GM18861 (cell line): ENCODE data around the gene CCNB1IP1.
A peak's percentile ranks its signal among the peaks of the same experiment; 100 is the strongest.
"Not testable (repeated sequence)": the region's sequence is repeated elsewhere in the genome, so short reads cannot be mapped to it uniquely, and the experiment has no call there.

ENCODE experiments used
- ATAC-seq: cut with Tn5 transposase; IDR thresholded peaks from one replicate; pipeline ENCODE4 v1.9.1; 2021; ENCODE audit not compliant: unreplicated experiment

Gene CCNB1IP1

GRCh38 chr14:20332788-20333493, at the start of gene CCNB1IP1:
CCNB1IP1 (minus strand) TSS chr14:20333279; CDS start chr14:20316523, 16,756 bp downstream.
- peak; percentile 95 for ATAC-seq

GRCh38 chr14:20382526-20382925, 49.4 kb upstream of the CCNB1IP1 start:
- ATAC-seq, result no peak

GRCh38 chr14:20381341-20381740, 48.3 kb upstream of the CCNB1IP1 start:
- no peak for ATAC-seq

- ATAC-seq, result no peak
These were observed 47.6 kb upstream of the CCNB1IP1 start for GRCh38 chr14:20380681-20381080.

- no peak for ATAC-seq
These were observed 46.7 kb upstream of the CCNB1IP1 start for GRCh38 chr14:20379743-20380142.

- ATAC-seq, result no peak
These were observed 44.1 kb upstream of the CCNB1IP1 start for GRCh38 chr14:20377171-20377570.

- no peak for ATAC-seq
These were observed 43.1 kb upstream of the CCNB1IP1 start for GRCh38 chr14:20376071-20376588.

- ATAC-seq, result no peak
These were observed 42.4 kb upstream of the CCNB1IP1 start for GRCh38 chr14:20375471-20375870.

GRCh38 chr14:20372796-20373195, 39.7 kb upstream of the CCNB1IP1 start:
- ATAC-seq, result no peak

GRCh38 chr14:20365928-20366327, 32.8 kb upstream of the CCNB1IP1 start:
- no peak for ATAC-seq

- ATAC-seq, result not testable (repeated sequence)
These were observed 25.4 kb upstream of the CCNB1IP1 start for GRCh38 chr14:20358474-20358873.

GRCh38 chr14:20356422-20356821, 23.3 kb upstream of the CCNB1IP1 start:
- no peak for ATAC-seq

GRCh38 chr14:20350860-20351259, 17.8 kb upstream of the CCNB1IP1 start:
- ATAC-seq, result no peak

GRCh38 chr14:20350282-20350681, 17.2 kb upstream of the CCNB1IP1 start:
- no peak for ATAC-seq

GRCh38 chr14:20347747-20348146, 14.7 kb upstream of the CCNB1IP1 start:
- no peak for ATAC-seq

GRCh38 chr14:20346713-20347112, 13.6 kb upstream of the CCNB1IP1 start:
- no peak for ATAC-seq

GRCh38 chr14:20345366-20345765, 12.3 kb upstream of the CCNB1IP1 start:
- ATAC-seq, result no peak

- ATAC-seq, result no peak
These were observed 10.8 kb upstream of the CCNB1IP1 start for GRCh38 chr14:20343862-20344220.

GRCh38 chr14:20343092-20343861, 10.2 kb upstream of the CCNB1IP1 start, which contains the start of gene PARP2:
PARP2 (plus strand) TSS chr14:20343635; CDS start chr14:20343642, 7 bp downstream.
- peak; percentile 90 for ATAC-seq

- ATAC-seq, result no peak
These were observed 8.6 kb upstream of the CCNB1IP1 start for GRCh38 chr14:20341646-20342045.

- not testable (repeated sequence) for ATAC-seq
These were observed 8.0 kb upstream of the CCNB1IP1 start for GRCh38 chr14:20341032-20341431.

- ATAC-seq, result no peak
These were observed 938 bp upstream of the CCNB1IP1 start for GRCh38 chr14:20334017-20334416.
